HepG2 (cell line): ENCODE measurements around the gene MFN2. TPM values are rescaled to one million over a fixed set of nuclear protein-coding genes. Genes with fewer than 3 reads are reported as not detected.

Experiments used
- ATAC-seq: fragments of 200-7000 bp; cut with Tn5 transposase; 3 replicates; pipeline ENCODE4 v1.9.1; 2020; ENCODE audit warnings: mild to moderate bottlenecking, moderate library complexity
- BruUV-seq: library from RNA; stranded (reverse); fragments of 400-500 nt; replicated peaks from 2 replicates; lab custom pipeline; 2021; lab: Mats Ljungman, UMichigan
- CTCF ChIA-PET: fragments of 300-600 bp; formaldehyde crosslinking; extraction: SDS; loops from one replicate; lab custom pipeline; 2021; ENCODE audit warnings: low total read pairs, inconsistent platforms, low intra/inter-chr PET ratio; lab: Yijun Ruan, JAX
- POLR2A ChIA-PET: fragments of 350-600 bp; sonication (Branson Sonifier 250); formaldehyde crosslinking; loops from one replicate; lab custom pipeline; 2020; ENCODE audit warnings: antibody characterized with exemption, inconsistent platforms; lab: Yijun Ruan, JAX
- DNase-seq: peaks from one replicate; pipeline ENCODE4 v3.0.0-alpha.2; 2015; ENCODE audit warnings: low spot score
- FAIRE-seq: peaks from 3 replicates; lab custom pipeline; 2011; peaks lifted over from hg19 to GRCh38; lab: Jason Lieb, UNC
- H2AFZ ChIP-seq: one replicate; pipeline ENCODE4 v1.6.1; 2011; ENCODE audit warnings: low read length, inconsistent platforms
- H3K27ac ChIP-seq: fragments of 300-600 bp; 3 replicates; pipeline ENCODE4 v1.8.0; 2011; ENCODE audit warnings: mixed run types, mild to moderate bottlenecking, mixed read lengths, low read length, inconsistent platforms; ENCODE audit not compliant: insufficient read depth; ENCODE audit errors: extremely low read length
- H3K27me3 ChIP-seq, 2 experiments: fragments of 200-600 bp in 1 of 2; 2 replicates in 1 of 2; 3 replicates in 1 of 2; pipeline versions ENCODE4 v1.6.0 to v1.8.0; 2011; ENCODE audit warnings: low read length in 2 of 2, mild to moderate bottlenecking in 2 of 2, moderate library complexity in 2 of 2, inconsistent platforms in 1 of 2; ENCODE audit not compliant: insufficient read depth in 2 of 2, control insufficient read depth in 1 of 2
- H3K36me3 ChIP-seq, 2 experiments: fragments of 200-600 bp in 1 of 2; replicated peaks in 1 of 2; 2 replicates in 1 of 2; 3 replicates in 1 of 2; pipeline versions ENCODE4 v1.5.1 to v1.8.0; 2011; ENCODE audit warnings: low read length in 2 of 2, inconsistent platforms in 1 of 2; ENCODE audit not compliant: insufficient read depth in 2 of 2, control insufficient read depth in 1 of 2
- H3K4me1 ChIP-seq: 2 replicates; pipeline ENCODE4 v1.5.1; 2012; ENCODE audit warnings: low read length, inconsistent platforms; ENCODE audit not compliant: insufficient read depth
- H3K4me2 ChIP-seq: 2 replicates; pipeline ENCODE4 v1.6.0; 2011; ENCODE audit warnings: low read depth, low read length, inconsistent platforms
- H3K4me3 ChIP-seq, 3 experiments: fragments of 200-600 bp in 1 of 3; sonication (generic), shearing (Covaris generic) in 1 of 3; replicated peaks in 1 of 3; 2 replicates each; pipeline ENCODE4 v1.5.1; 2011 to 2016; ENCODE audit warnings: low read length in 3 of 3, inconsistent platforms in 2 of 3, low read depth in 2 of 3, mild to moderate bottlenecking in 2 of 3, control low read depth in 1 of 3, mixed read lengths in 1 of 3; ENCODE audit not compliant: insufficient read depth in 1 of 3
- H3K79me2 ChIP-seq: one replicate; pipeline ENCODE4 v1.6.1; 2011; ENCODE audit warnings: low read length, inconsistent platforms; ENCODE audit not compliant: insufficient read depth
- H3K9ac ChIP-seq: 2 replicates; pipeline ENCODE4 v1.6.0; 2011; ENCODE audit warnings: mild to moderate bottlenecking, low read depth, low read length, inconsistent platforms; ENCODE audit not compliant: insufficient read depth
- H3K9me3 ChIP-seq: 2 replicates; pipeline ENCODE4 v1.5.1; 2012; ENCODE audit warnings: mild to moderate bottlenecking, low read length
- H4K20me1 ChIP-seq: 2 replicates; pipeline ENCODE4 v1.6.0; 2011; ENCODE audit warnings: inconsistent platforms, mild to moderate bottlenecking, low read length, moderate library complexity; ENCODE audit not compliant: insufficient read depth
- AGO2 ChIP-seq: fragments of 200-400 bp; formaldehyde crosslinking; optimal IDR thresholded peaks from 2 replicates; pipeline ENCODE3; 2017; ENCODE audit warnings: mild to moderate bottlenecking, low read depth, low read length, moderate library complexity
- HIVEP1 ChIP-seq: sonication (generic); formaldehyde crosslinking; IDR thresholded peaks from 2 replicates; pipeline ENCODE4 v1.4.0; 2020; ENCODE audit warnings: mild to moderate bottlenecking, missing genetic modification reagents
- MAX ChIP-seq: IDR thresholded peaks from 2 replicates; pipeline ENCODE4 v1.6.1; 2012; ENCODE audit warnings: inconsistent platforms
- MYC ChIP-seq: sonication (generic); formaldehyde crosslinking; IDR thresholded peaks from 2 replicates; pipeline ENCODE4 v1.9.0; 2021; ENCODE audit warnings: missing genetic modification reagents, borderline replicate concordance
- NFKBIZ ChIP-seq: IDR thresholded peaks from 2 replicates; pipeline ENCODE4 v1.6.1; 2018; ENCODE audit warnings: missing genetic modification reagents, missing compliant biosample characterization
- POLR2A ChIP-seq, 2 experiments: IDR thresholded peaks; 2 replicates each; pipeline ENCODE4 v1.6.1; 2011; ENCODE audit warnings: low read depth in 2 of 2, low read length in 2 of 2, mild to moderate bottlenecking in 1 of 2, moderate library complexity in 1 of 2; ENCODE audit not compliant: insufficient read depth in 1 of 2
- PRMT3 ChIP-seq: sonication (generic); formaldehyde crosslinking; IDR thresholded peaks from 2 replicates; pipeline ENCODE4 v1.8.1; 2022; ENCODE audit warnings: low read depth, mild to moderate bottlenecking, moderate library complexity, missing genetic modification reagents, borderline replicate concordance
- SRSF4 ChIP-seq: fragments of 200-400 bp; formaldehyde crosslinking; IDR thresholded peaks from one replicate; pipeline ENCODE4 v1.6.1; 2018; ENCODE audit warnings: mild to moderate bottlenecking, low read depth, low read length, moderate library complexity; ENCODE audit not compliant: poor library complexity, severe bottlenecking
- SRY ChIP-seq: sonication (generic); formaldehyde crosslinking; IDR thresholded peaks from 2 replicates; pipeline ENCODE4 v1.8.0; 2022; ENCODE audit warnings: mild to moderate bottlenecking, missing genetic modification reagents
- ZEB1 ChIP-seq: IDR thresholded peaks from 2 replicates; pipeline ENCODE4 v1.6.1; 2012; ENCODE audit warnings: mild to moderate bottlenecking, low read depth, inconsistent platforms; ENCODE audit not compliant: insufficient replicate concordance
- ZNF12 ChIP-seq: sonication (generic); formaldehyde crosslinking; IDR thresholded peaks from 2 replicates; pipeline ENCODE4 v1.5.0; 2020; ENCODE audit warnings: missing genetic modification reagents
- ZNF337 ChIP-seq: sonication (generic); formaldehyde crosslinking; IDR thresholded peaks from 2 replicates; pipeline ENCODE4 v1.5.1; 2020; ENCODE audit warnings: missing genetic modification reagents, low read depth, mild to moderate bottlenecking, borderline replicate concordance
- ZNF362 ChIP-seq: sonication (generic); formaldehyde crosslinking; IDR thresholded peaks from 2 replicates; pipeline ENCODE4 v1.4.0; 2020; ENCODE audit warnings: missing genetic modification reagents, mild to moderate bottlenecking, borderline replicate concordance
- ZNF605 ChIP-seq: sonication (generic); formaldehyde crosslinking; IDR thresholded peaks from 2 replicates; pipeline ENCODE4 v1.8.0; 2022; ENCODE audit warnings: mild to moderate bottlenecking, missing genetic modification reagents
- WGBS: methylation state at CpG from one replicate; pipeline ENCODE4 v1.1.6; 2017; ENCODE audit warnings: low lambda C conversion rate; 5-methylcytosine and 5-hydroxymethylcytosine counted together
- in situ Hi-C: cut with HindIII; loops from 2 replicates; pipeline ENCODE4 v1.10.0; 2017; ENCODE audit warnings: low pct_unique_long_range_greater_than_20kb; ENCODE audit not compliant: extremely low pct_ligation_motif_present
- intact Hi-C: fragments of 100-400 bp; cut with micrococcal nuclease; formaldehyde crosslinking; loops from one replicate; pipeline ENCODE4 v1.10.0; 2022; ENCODE audit not compliant: unreplicated experiment
- polyA plus RNA-seq, 8 experiments: library from polyadenylated mRNA; depleted of rRNA in 3 of 8; stranded (reverse) in 7 of 8; unstranded in 1 of 8; fragments of >200 nt; fragmentation: Illumina TruSeq in 4 of 8; extraction: Trizol in 4 of 8; gene quantifications; 2 replicates each; pipeline versions ENCODE4 v1.2.1 to v1.2.3, GENCODE V29; 2011 to 2016; ENCODE audit warnings: low read depth in 4 of 8, missing spikeins in 1 of 8, mixed read lengths in 1 of 8; ENCODE audit not compliant: insufficient read depth in 1 of 8
- total RNA-seq, 5 experiments: library from RNA; depleted of rRNA; stranded (reverse); fragments of >200 nt; fragmentation: Illumina TruSeq; extraction: Trizol; gene quantifications; 2 replicates each; pipeline ENCODE4 v1.2.3, GENCODE V29; 2016; ENCODE audit warnings: low read depth in 1 of 5

MFN2 gene
- total and polyA plus RNA-seq, 2 of the 13 experiments (the other 11 are each of a cell fraction or from before 2014, with no cell fraction given), result 38.7 to 60.9 TPM

GRCh38 chr1:11978301-11978700 lies 1.9 kb upstream of the MFN2 start:
- FAIRE-seq, result no peak
- TF ChIP-seq AGO2, result peak; percentile 26
- TF ChIP-seq POLR2A (IDR thresholded peaks at IDR 0.05; ENCODE audit: insufficient read depth in 1 of 2, low read depth in 2 of 2, low read length in 2 of 2), result 0 out of 4 replicates have a peak, but pooled peaks of 1 of the 2 experiments have one; percentile 28
- TF ChIP-seq SRSF4, result no peak
- Histone ChIP-seq H4K20me1 (no peaks in the 10 kb centered on the region), H3K79me2 (peaks cover 27% of the 10 kb centered on the region), H3K9ac (no peak overlapping the region), H2AFZ (no peak overlapping the region), H3K4me1 (peaks cover 39% of the 10 kb centered on the region), H3K4me2 (no peak overlapping the region), H3K27ac (no peak overlapping the region), H3K36me3 (peaks cover 6 to 24% of the 10 kb centered on the region in 2 experiments; a peak in 4 of 5 replicates), H3K4me3 (no peak overlapping the region), H3K27me3 (peaks cover 0 to 3% of the 10 kb centered on the region in 2 experiments; a peak in 1 of 5 replicates), H3K9me3 (no peaks in the 10 kb centered on the region)
- intact Hi-C loops, result no loop called here
- ATAC-seq, result no peak
- 95% methylated on average over 3 of the region's 8 CpGs for WGBS
- POLR2A ChIA-PET, result interaction anchor here (3.0 kb wide), 1 partner anchor 11 kb away, joined by 14 read pairs; no protein-coding TSS in a partner anchor
- CTCF ChIA-PET, result no interaction called here
- in situ Hi-C loops, result no loop called here
- BruUV-seq, result no TSS peak
- DNase-seq, result no peak

GRCh38 chr1:11979028-11979850 lies 1.0 kb upstream of the MFN2 start:
- ATAC-seq, result peak; percentile 47
- H3K4me2 ChIP-seq, result peak overlapping the region; percentile 95
- no peak for DNase-seq
- TSS peak; percentile 92 for BruUV-seq
- POLR2A ChIA-PET, result interaction anchor here (0.7 to 3.8 kb wide), 18 partner anchors 10 to 640 kb away, joined by 3 to 107 read pairs (median 7); partner anchors contain the start of genes CLCN6, KIAA2013, MIIP and MTHFR
- CTCF ChIA-PET, result no interaction called here
- peak overlapping the region; percentile 81 for H3K27ac ChIP-seq
- in situ Hi-C loops (no loop called here), intact Hi-C loops (loop anchor here (1.0 kb wide), 1 partner anchor 12 kb away; no protein-coding TSS in a partner anchor)
- no peak for FAIRE-seq
- H3K36me3 ChIP-seq, result peaks cover 9 to 22% of the 10 kb centered on the region in 2 experiments; a peak in 4 of 5 replicates
- H3K9ac ChIP-seq, result peak overlapping the region; percentile 68
- H2AFZ ChIP-seq, result no peak overlapping the region
- peak overlapping the region; percentile 91 to 98 (median 97) for H3K4me3 ChIP-seq
- H3K4me1 ChIP-seq, result peaks cover 48% of the 10 kb centered on the region
- H3K27me3 ChIP-seq, result peaks cover 0 to 3% of the 10 kb centered on the region in 2 experiments; a peak in 1 of 5 replicates
- H4K20me1 ChIP-seq, result no peaks in the 10 kb centered on the region; the same call in 1 of the 2 replicates
- H3K79me2 ChIP-seq, result peaks cover 37% of the 10 kb centered on the region
- WGBS, result 10% methylated on average over 24 of the region's 29 CpGs
- no peaks in the 10 kb centered on the region for H3K9me3 ChIP-seq
- 0 out of 2 replicates have a peak, but pooled peaks have one; percentile 26 for TF ChIP-seq SRY (CRISPR knock-in tag)
- TF ChIP-seq ZNF12 (CRISPR knock-in tag), result no peak
- TF ChIP-seq ZNF362 (CRISPR knock-in tag), result 0 out of 2 replicates have a peak, but pooled peaks have one; percentile 17
- TF ChIP-seq ZNF605 (CRISPR knock-in tag), result peak; percentile 1; the same call in 1 of the 2 replicates
- TF ChIP-seq HIVEP1 (CRISPR knock-in tag), result no peak
- TF ChIP-seq ZEB1, result peak; percentile 14
- 0 out of 2 replicates have a peak, but pooled peaks have one; percentile 10 for TF ChIP-seq PRMT3 (CRISPR knock-in tag)
- no peak for TF ChIP-seq ZNF337 (CRISPR knock-in tag)
- TF ChIP-seq NFKBIZ (CRISPR knock-in tag), result 0 out of 2 replicates have a peak, but pooled peaks have one; percentile 5
- peak; percentile 41; the same call in 1 of the 2 replicates for TF ChIP-seq MAX
- TF ChIP-seq MYC (CRISPR knock-in tag), result peak; percentile 25; the same call in 1 of the 2 replicates
